Endothelial cell of umbilical vein (primary cell): ENCODE data around the gene RBSN. TPM values are rescaled to one million over a fixed set of nuclear protein-coding genes. Genes with fewer than 3 reads are reported as not detected.

Experiments used
- BruUV-seq: library from RNA; stranded (reverse); fragments of 400-500 nt; replicated peaks from 2 replicates; lab custom pipeline; 2021; lab: Mats Ljungman, UMichigan
- CTCF ChIA-PET: fragments of 300-600, 350-600 bp; sonication (Branson Sonifier 250); formaldehyde crosslinking; loops from one replicate; lab custom pipeline; 2021; ENCODE audit warnings: antibody characterized with exemption, inconsistent platforms; lab: Charles Lee
- POLR2A ChIA-PET: fragments of 300-600, 350-600 bp; sonication (Branson Sonifier 250); formaldehyde crosslinking; loops from one replicate; lab custom pipeline; 2021; ENCODE audit warnings: antibody characterized with exemption, inconsistent platforms; lab: Charles Lee
- DNase-seq: peaks from one replicate; pipeline ENCODE4 v3.0.0-alpha.2; 2011; ENCODE audit warnings: low read depth, low spot score
- FAIRE-seq: peaks from 2 replicates; lab custom pipeline; 2011; peaks lifted over from hg19 to GRCh38; lab: Jason Lieb, UNC
- H2AFZ ChIP-seq: 2 replicates; pipeline ENCODE4 v1.6.0; 2012; ENCODE audit warnings: low read depth, low read length, control low read depth, inconsistent platforms
- H3K27ac ChIP-seq: 2 replicates; pipeline ENCODE4 v1.5.1; 2011; ENCODE audit warnings: low read depth, mild to moderate bottlenecking, control low read depth, low read length, moderate library complexity; ENCODE audit not compliant: insufficient read depth
- H3K27me3 ChIP-seq, 2 experiments: 2 replicates each; pipeline versions ENCODE4 v1.6.0 to v1.6.1; 2011; ENCODE audit warnings: low read length in 2 of 2, mixed read lengths in 1 of 2; ENCODE audit not compliant: control insufficient read depth in 2 of 2, insufficient read depth in 2 of 2
- H3K36me3 ChIP-seq, 2 experiments: 2 replicates in 1 of 2; 3 replicates in 1 of 2; pipeline ENCODE4 v1.5.1; 2011; ENCODE audit warnings: low read length in 2 of 2, mild to moderate bottlenecking in 1 of 2, moderate library complexity in 1 of 2; ENCODE audit not compliant: control insufficient read depth in 2 of 2, insufficient read depth in 2 of 2; ENCODE audit errors: extremely low read depth in 1 of 2
- H3K4me1 ChIP-seq: 3 replicates; pipeline ENCODE4 v1.5.1; 2011; ENCODE audit warnings: mild to moderate bottlenecking, low read length; ENCODE audit not compliant: control insufficient read depth, insufficient read depth; ENCODE audit errors: extremely low read depth
- H3K4me2 ChIP-seq: 2 replicates; pipeline ENCODE4 v1.6.1; 2011; ENCODE audit warnings: low read length, control low read depth, mixed read lengths; ENCODE audit not compliant: insufficient read depth
- H3K4me3 ChIP-seq, 3 experiments: fragments of 200-600 bp in 1 of 3; sonication (generic), shearing (Covaris generic) in 1 of 3; replicated peaks in 1 of 3; 2 replicates each; pipeline ENCODE4 v1.5.1; 2011 to 2016; ENCODE audit warnings: control low read depth in 3 of 3, low read length in 3 of 3, mild to moderate bottlenecking in 2 of 3, inconsistent platforms in 1 of 3, low read depth in 1 of 3, moderate library complexity in 1 of 3; ENCODE audit not compliant: insufficient read depth in 1 of 3
- H3K79me2 ChIP-seq: 2 replicates; pipeline ENCODE4 v1.6.0; 2012; ENCODE audit warnings: low read length, inconsistent platforms; ENCODE audit not compliant: control insufficient read depth, insufficient read depth
- H3K9ac ChIP-seq: replicated peaks from 2 replicates; pipeline ENCODE3; 2011; ENCODE audit warnings: low read length, control low read depth; ENCODE audit not compliant: insufficient read depth; ENCODE audit errors: extremely low read depth
- H3K9me1 ChIP-seq: replicated peaks from 3 replicates; pipeline ENCODE4 v1.6.0; 2011; ENCODE audit warnings: mild to moderate bottlenecking, low read length; ENCODE audit not compliant: control insufficient read depth, insufficient read depth; ENCODE audit errors: extremely low read depth
- H3K9me3 ChIP-seq: replicated peaks from 2 replicates; pipeline ENCODE4 v1.5.1; 2012; ENCODE audit warnings: low read length, inconsistent platforms; ENCODE audit not compliant: control insufficient read depth, insufficient read depth
- H4K20me1 ChIP-seq: replicated peaks from 2 replicates; pipeline ENCODE3; 2011; ENCODE audit warnings: mild to moderate bottlenecking, low read length; ENCODE audit not compliant: control insufficient read depth, insufficient read depth; ENCODE audit errors: extremely low read depth
- FOS ChIP-seq: IDR thresholded peaks from 2 replicates; pipeline ENCODE4 v1.6.1; 2011; ENCODE audit warnings: mild to moderate bottlenecking, low read length, moderate library complexity, borderline replicate concordance; ENCODE audit not compliant: insufficient read depth
- GATA2 ChIP-seq: IDR thresholded peaks from 2 replicates; pipeline ENCODE4 v1.7.0; 2011; ENCODE audit warnings: low read depth, mild to moderate bottlenecking, moderate library complexity, mixed read lengths, low read length; ENCODE audit not compliant: insufficient read length, insufficient read depth
- JUN ChIP-seq: IDR thresholded peaks from 2 replicates; pipeline ENCODE4 v1.6.1; 2011; ENCODE audit warnings: borderline replicate concordance, low read depth; ENCODE audit not compliant: insufficient read length, insufficient read depth
- MYC ChIP-seq: IDR thresholded peaks from one replicate; pipeline ENCODE4 v1.6.1; 2011; ENCODE audit warnings: mild to moderate bottlenecking, low read depth, low read length
- POLR2A ChIP-seq: IDR thresholded peaks from 2 replicates; pipeline ENCODE4 v1.6.1; 2012; ENCODE audit warnings: low read depth, mild to moderate bottlenecking, control low read depth, low read length
- POLR2AphosphoS5 ChIP-seq: IDR thresholded peaks from 2 replicates; pipeline ENCODE4 v1.6.1; 2012; ENCODE audit warnings: low read depth, mild to moderate bottlenecking, control low read depth, low read length, moderate library complexity; ENCODE audit not compliant: insufficient read depth
- dilution Hi-C: fragments of 300-500 bp; cut with MboI; formaldehyde crosslinking; loops from one replicate; pipeline ENCODE4 v1.15.0; 2019; ENCODE audit warnings: low sequenced_read_pairs; ENCODE audit not compliant: extremely low pct_ligation_motif_present
- intact Hi-C: fragments of 100-400 bp; cut with micrococcal nuclease; formaldehyde crosslinking; loops from one replicate; pipeline ENCODE4 v1.10.0; 2022
- polyA plus RNA-seq, 4 experiments: library from polyadenylated mRNA; depleted of rRNA in 3 of 4; stranded (reverse) in 3 of 4; unstranded in 1 of 4; fragments of >200 nt; gene quantifications; 2 replicates each; pipeline versions ENCODE4 v1.2.1 to v1.2.3, GENCODE V29; 2011 to 2012; ENCODE audit warnings: missing spikeins in 1 of 4
- total RNA-seq: library from RNA; stranded (reverse); gene quantifications from 2 replicates; pipeline ENCODE4 v1.2.3, GENCODE V29; 2021
- TF ChIP-seq, protein P1 (sequence below): IDR thresholded peaks from 2 replicates; pipeline ENCODE4 v1.6.1; 2011; ENCODE audit not compliant: insufficient read depth, insufficient read length
- TF ChIP-seq, protein P2 (sequence below), 2 donors: IDR thresholded peaks; 1 replicate in 1 of 2; 2 replicates in 1 of 2; pipeline ENCODE4 v1.5.1; 2011; ENCODE audit warnings: low read length in 2 of 2, mild to moderate bottlenecking in 2 of 2, moderate library complexity in 2 of 2, control low read depth in 1 of 2, inconsistent platforms in 1 of 2, low read depth in 1 of 2; ENCODE audit not compliant: insufficient read depth in 1 of 2; ENCODE audit errors: extremely low read depth in 1 of 2

The RBSN gene
- total and polyA plus RNA-seq, 2 donors (not counting 3 experiments of a cell fraction or from before 2014, with no cell fraction given), result 6.7 to 23.6 TPM

DNA sequence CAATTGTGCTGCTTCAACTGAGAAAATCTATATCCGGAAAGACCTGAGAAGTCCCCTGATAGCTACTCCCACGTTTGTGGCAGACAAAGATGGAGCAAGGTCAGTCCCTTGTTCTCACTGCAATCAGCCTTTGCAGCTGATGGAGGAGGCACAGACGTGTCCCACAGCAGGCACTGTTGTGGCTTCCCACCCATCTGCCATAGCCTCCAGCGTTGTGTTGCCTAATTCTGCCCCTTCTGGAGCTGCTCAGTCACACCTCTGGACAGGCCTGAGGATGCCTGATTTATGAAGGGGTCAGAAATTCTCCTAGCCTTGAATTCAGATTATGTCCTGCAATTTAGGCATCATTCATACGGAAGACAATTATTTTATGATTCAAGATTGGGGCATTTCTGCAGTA lies 75.7 kb downstream of the RBSN start:
- H3K9ac ChIP-seq, result no peak overlapping the region
- FAIRE-seq (no peak), DNase-seq (no peak)
- no peaks in the 10 kb centered on the region for H3K9me1 ChIP-seq
- peaks cover 28 to 37% of the 10 kb centered on the region in 2 experiments for H3K36me3 ChIP-seq
- ChIA-PET CTCF (interaction anchor here (1.2 kb wide), 1 partner anchor 8 kb away, joined by 3 read pairs; no protein-coding TSS in a partner anchor), POLR2A (no interaction called here)
- H3K27ac ChIP-seq, result no peak overlapping the region
- H3K79me2 ChIP-seq, result no peaks in the 10 kb centered on the region
- intact Hi-C loops (no loop called here), dilution Hi-C loops (no loop called here)
- H2AFZ ChIP-seq, result no peak overlapping the region
- TF ChIP-seq FOS, result no peak
- TF ChIP-seq, protein P1, sequence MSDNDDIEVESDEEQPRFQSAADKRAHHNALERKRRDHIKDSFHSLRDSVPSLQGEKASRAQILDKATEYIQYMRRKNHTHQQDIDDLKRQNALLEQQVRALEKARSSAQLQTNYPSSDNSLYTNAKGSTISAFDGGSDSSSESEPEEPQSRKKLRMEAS, result no peak
- TF ChIP-seq POLR2A, result no peak
- TF ChIP-seq POLR2AphosphoS5, result no peak
- no peak for TF ChIP-seq JUN
- no peak for TF ChIP-seq GATA2
- TF ChIP-seq, protein P2, sequence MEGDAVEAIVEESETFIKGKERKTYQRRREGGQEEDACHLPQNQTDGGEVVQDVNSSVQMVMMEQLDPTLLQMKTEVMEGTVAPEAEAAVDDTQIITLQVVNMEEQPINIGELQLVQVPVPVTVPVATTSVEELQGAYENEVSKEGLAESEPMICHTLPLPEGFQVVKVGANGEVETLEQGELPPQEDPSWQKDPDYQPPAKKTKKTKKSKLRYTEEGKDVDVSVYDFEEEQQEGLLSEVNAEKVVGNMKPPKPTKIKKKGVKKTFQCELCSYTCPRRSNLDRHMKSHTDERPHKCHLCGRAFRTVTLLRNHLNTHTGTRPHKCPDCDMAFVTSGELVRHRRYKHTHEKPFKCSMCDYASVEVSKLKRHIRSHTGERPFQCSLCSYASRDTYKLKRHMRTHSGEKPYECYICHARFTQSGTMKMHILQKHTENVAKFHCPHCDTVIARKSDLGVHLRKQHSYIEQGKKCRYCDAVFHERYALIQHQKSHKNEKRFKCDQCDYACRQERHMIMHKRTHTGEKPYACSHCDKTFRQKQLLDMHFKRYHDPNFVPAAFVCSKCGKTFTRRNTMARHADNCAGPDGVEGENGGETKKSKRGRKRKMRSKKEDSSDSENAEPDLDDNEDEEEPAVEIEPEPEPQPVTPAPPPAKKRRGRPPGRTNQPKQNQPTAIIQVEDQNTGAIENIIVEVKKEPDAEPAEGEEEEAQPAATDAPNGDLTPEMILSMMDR (IDR thresholded peaks at IDR 0.05; ENCODE audit: extremely low read depth in 1 of 2, insufficient read depth in 1 of 2, low read depth in 1 of 2, low read length in 2 of 2), result no peak
- TF ChIP-seq MYC, result no peak
- no peaks in the 10 kb centered on the region for H3K4me1 ChIP-seq
- no peak overlapping the region for H3K4me2 ChIP-seq
- no peaks in the 10 kb centered on the region for H3K9me3 ChIP-seq
- BruUV-seq, result no TSS peak
- H4K20me1 ChIP-seq, result no peaks in the 10 kb centered on the region
- H3K4me3 ChIP-seq, result no peak overlapping the region
- H3K27me3 ChIP-seq, result no peaks in the 10 kb centered on the region

Other genes with a start within 250 kb of the RBSN start
- 58.4 and 59.8 TPM in 2 replicates for gene NR2C2, start 151.6 kb downstream of the RBSN start, total RNA-seq
- gene NR2C2, start 151.6 kb downstream of the RBSN start, polyA plus RNA-seq, result 19.3 and 20.3 TPM in 2 replicates
- 58.1 and 68.7 TPM in 2 replicates for gene MRPS25, start 33.8 kb downstream of the RBSN start, total RNA-seq
- 32.5 and 32.7 TPM in 2 replicates for gene MRPS25, start 33.8 kb downstream of the RBSN start, polyA plus RNA-seq
- gene CAPN7, start 107.1 kb upstream of the RBSN start, total RNA-seq, result 28.8 and 32.7 TPM in 2 replicates
- 11.7 and 13.2 TPM in 2 replicates for gene CAPN7, start 107.1 kb upstream of the RBSN start, polyA plus RNA-seq
- gene SH3BP5, start 233.4 kb upstream of the RBSN start, total RNA-seq, result 64.8 and 76.3 TPM in 2 replicates
- 25.0 and 35.3 TPM in 2 replicates for gene SH3BP5, start 233.4 kb upstream of the RBSN start, polyA plus RNA-seq